Gastroesophageal sphincter (tissue), 2 donors: ENCODE results near the gene SPACDR.

ENCODE experiments used
- EP300 ChIP-seq: sonication (generic); formaldehyde crosslinking; IDR thresholded peaks from one replicate; pipeline ENCODE4 v1.6.1; 2017; ENCODE audit warnings: antibody characterized with exemption, mild to moderate bottlenecking
- POLR2A ChIP-seq, 2 donors: fragments of 450-650 bp; IDR thresholded peaks; one replicate each; pipeline ENCODE4 v1.6.1; 2017; ENCODE audit warnings: antibody characterized with exemption in 2 of 2, mild to moderate bottlenecking in 2 of 2, moderate library complexity in 1 of 2

DNA sequence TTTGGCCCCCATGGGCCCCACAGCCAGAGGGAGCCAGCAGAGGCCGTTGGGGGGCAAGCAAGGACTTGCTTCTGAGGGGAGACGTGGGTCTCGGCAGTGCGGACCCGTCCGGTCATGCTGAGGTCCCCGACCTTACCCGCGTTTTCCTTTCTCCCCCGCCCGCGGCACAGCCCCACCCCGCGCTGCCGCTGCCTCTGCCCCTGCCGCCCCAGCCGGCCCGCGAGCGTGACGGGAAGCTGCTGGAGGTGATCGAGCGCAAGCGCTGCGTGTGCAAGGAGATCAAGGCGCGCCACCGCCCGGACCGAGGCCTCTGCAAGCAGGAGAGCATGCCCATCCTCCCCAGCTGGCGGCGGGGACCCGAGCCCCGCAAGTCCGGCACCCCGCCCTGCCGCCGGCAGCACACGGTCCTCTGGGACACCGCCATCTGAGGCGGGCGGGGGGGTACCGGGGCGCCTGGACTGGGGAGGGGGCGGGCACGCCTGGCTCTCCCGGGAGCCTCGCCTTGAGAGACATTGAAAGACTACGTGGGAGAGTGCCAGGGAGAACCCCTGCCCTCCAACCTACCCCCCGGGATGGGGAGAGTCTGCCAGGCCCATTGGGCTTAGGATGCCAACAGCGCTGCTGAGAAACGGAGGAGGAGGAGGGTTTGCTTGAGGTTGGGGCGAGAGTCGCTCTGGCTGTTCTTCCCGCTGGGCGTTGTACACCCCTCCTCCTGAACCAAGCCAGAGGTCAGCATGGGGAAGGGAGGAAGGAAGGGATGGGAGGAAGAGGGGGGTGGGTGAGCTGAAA lies 29.6 kb upstream of the SPACDR start:
- TF ChIP-seq EP300 (no peak), POLR2A (IDR thresholded peaks at IDR 0.05) (no peak)
